ENCODE results near the gene CEP192.
"Not testable (repeated sequence)": the region's sequence is repeated elsewhere in the genome, so short reads cannot be mapped to it uniquely, and the experiment has no call there.

CEP192 gene

DNA sequence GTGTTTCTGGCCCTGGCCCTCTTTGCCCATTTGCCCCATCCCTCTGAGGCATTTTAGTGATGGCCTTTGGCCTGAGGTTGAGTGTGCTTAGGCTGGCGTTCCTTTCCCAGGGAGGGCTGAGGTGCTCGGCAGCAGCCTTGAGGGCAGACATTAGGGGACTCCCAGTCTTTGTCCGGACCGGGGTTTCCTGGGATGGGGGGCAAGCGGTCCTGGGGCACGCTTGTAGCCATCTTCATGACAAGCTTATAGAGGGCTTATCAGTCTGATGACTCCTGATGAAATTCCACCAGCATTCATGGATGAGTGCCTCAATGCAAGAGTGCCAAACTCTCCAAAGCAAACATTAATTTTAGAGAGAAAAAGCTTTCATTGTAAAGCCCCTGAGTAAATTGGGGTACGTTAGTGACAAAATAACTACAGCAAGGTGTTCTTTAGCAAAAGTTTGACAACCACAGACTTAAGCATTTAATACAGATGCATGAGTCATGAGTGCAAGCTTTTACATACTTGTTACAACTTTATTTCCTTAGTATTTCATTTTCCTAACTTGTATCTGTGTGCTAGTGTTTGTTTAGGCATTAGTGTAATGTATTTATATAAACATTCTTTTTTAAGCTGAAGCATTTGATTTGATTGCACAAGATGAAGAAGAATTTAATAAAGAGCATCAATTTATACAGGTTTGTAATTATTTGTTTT lies 45.6 kb downstream of the CEP192 start:
- no peak for DNase-seq (ENCODE audit: low read depth)

DNA sequence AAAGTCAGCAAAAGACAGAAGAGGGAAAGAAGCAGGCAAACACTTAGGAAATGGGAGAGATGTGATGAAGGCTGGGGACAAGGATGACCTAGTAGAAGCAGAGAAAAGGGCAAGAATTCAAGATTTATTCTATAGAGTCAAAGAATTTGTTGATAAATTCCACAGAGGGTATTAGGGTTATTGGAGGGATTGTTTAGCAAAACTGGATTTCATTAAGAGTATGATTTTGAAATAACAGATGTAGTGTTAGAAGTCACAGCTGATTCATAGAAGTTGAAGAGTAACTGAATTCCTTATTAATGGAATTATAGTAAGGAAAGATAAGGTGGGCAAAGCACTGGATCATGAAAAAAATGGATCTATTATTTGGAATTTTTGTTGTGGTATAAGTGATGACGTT lies 48.6 kb downstream of the CEP192 start:
- no peak for DNase-seq (ENCODE audit: low read depth)

DNA sequence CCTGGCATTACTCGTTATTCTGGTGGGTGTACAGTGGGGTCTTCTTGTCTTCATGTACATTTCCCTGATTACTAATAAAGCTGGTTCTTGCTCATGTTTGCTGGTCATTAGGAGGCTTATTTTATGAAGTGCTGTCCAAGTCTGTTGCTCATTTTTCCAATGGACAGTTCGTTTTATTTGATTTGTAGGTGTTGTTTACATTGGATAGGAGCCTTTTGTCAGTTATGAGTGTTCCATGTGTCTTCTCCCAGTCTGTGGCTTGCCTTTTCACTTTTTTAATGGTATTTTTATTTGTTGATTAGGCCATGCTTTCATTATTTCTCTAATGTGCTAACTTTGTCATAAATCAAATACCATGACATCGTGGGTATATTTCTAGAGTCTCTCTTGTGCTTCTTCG lies 51.9 kb downstream of the CEP192 start:
- DNase-seq (ENCODE audit: low read depth) = no peak

DNA sequence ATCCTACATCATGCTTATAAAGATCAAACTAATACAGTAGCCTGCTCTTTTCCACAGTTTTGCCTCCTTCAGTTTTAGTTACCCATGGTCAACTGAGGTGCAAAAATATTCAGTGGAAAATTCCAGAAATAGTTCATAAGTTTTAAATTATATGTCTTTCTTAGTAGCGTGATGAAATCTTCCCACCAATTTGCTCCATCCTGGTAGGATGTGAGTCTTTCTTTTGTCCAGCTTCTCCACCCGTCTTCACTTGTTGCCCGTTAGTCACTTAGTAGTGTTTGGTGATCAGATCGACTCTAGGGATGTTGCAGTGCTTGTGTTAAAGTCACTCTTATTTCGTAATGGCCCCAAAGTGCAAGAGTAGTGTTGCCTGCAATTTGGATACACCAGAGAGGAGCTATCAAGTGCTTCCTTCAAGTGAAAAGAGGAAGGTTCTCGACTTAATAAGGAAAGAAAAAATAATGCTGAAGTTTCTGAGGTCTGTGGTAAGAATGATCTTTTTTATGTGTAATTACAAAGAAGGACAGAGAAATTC lies 57.0 kb downstream of the CEP192 start:
- DNase-seq (ENCODE audit: low read depth) = no peak

DNA sequence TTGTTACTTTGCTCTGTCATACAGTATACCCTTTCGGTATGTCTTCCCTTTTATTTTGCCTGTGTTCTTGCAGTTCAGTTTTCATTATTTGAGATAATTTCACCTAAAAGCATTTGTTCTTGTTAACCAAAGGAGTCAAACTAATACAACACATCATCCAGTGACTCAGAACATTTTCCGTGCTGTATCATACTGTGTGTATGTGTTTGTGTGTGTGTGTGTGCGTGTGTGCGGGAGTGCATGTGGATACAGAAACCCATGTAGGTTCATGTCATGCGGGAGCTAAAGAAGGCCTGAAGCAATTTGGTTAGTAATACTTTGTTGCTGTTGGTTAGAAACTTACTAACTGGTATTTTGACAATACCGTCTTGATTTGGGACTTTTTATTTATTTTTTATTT lies 60.0 kb downstream of the CEP192 start:
- DNase-seq (ENCODE audit: low read depth) = no peak

DNA sequence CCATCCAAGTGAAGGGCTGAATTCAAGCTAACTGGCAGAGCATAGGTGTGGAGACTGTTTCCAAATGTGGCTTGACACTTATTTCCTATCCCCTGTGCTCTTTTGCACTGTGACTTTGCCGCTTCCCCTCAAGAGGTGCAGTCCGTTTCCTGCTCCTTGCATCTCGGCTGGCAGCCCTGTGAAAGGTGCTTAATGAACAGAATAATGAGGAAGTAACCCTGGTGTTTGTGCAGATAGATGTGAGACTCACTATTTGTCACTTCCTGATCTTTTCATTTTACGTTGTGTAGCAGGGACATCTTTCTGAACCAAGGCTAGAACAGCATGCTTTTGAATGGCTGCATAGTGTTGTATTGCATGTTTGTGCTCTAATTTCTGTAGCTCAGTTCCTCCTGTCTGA lies 60.8 kb downstream of the CEP192 start:
- DNase-seq (ENCODE audit: low read depth) = no peak

DNA sequence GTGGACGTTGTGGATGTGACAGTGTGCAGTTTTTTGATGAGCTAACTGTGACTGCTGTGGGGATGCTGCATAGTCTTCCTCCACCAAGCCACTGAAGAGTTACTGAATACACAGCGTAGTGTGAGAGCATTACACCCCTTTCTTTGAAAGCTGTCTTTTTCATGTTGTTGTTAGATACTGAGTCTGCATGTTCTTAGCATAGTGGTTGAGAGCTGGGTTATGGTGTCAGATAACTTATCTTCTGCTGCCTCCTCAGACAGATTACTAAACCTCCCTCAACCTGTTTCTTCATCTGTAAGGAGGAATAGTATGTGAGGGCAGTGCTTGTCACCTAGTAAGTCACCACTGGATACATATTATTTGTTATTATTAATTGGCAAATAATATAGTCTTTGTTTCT lies 63.2 kb downstream of the CEP192 start:
- DNase-seq (ENCODE audit: low read depth) = no peak

DNA sequence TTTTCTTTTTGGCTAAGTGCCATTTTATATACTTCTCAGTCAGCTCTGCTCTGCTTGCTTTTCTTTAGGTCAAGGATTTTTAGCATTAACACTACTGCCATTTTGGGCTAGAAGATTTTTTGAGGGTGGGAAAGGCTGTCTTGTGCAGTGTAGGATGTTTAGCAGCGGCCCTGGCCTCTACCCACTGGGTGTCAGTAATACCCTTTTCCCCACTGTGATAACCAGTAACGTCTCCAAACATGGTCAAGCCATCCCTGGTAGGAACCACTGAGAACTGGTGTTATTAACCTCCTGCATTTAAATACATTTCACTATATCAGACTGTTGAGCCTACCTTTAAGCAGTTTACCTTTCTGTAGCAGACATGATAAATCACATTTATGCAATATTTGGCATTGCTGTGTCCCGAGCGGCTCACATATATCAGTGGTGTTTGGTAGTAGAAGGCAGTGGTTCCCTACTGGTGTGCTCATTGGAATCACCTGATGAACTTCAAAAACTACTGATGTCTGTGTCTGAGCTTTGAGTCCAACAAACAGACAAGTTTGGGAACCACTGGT lies 70.5 kb downstream of the CEP192 start:
- DNase-seq (ENCODE audit: low read depth) = no peak

DNA sequence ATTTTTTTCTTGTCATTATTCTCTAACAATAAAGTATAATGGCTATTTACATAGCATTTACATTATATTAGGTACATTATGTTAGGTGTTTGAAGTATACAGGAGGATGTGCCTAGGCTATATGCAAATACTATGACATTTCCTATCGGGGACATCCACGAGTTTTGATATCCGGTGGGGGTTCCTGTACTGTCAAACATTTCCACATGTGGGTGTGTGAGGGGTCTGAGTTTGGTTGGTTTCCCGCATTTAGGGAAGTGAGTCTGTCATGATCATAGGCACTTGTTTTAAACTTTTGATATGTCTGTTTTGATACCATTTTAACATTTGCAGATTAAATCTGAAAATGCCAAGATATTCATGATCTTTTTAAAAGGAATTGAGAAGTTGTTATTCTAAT lies 76.0 kb downstream of the CEP192 start:
- no peak for DNase-seq (ENCODE audit: low read depth)

DNA sequence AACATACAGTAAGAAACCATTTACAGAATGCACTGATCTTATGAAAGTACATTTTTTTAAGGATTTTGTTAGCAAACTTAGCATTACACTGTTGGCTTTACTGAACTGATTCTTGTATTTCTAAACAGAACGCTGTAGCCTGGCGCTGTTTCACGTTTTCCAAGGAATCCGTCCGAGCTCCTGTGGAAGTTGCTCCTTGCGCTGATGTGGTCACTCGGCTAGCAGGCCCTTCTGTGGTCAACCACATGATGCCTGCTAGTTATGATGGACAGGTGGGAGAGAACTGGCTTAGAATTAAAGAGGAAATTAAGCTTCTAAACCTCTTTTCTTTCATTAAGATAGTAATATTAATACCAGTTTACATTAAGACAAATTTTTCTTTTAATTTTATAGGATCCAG lies 76.8 kb downstream of the CEP192 start:
- DNase-seq (ENCODE audit: low read depth) = no peak

DNA sequence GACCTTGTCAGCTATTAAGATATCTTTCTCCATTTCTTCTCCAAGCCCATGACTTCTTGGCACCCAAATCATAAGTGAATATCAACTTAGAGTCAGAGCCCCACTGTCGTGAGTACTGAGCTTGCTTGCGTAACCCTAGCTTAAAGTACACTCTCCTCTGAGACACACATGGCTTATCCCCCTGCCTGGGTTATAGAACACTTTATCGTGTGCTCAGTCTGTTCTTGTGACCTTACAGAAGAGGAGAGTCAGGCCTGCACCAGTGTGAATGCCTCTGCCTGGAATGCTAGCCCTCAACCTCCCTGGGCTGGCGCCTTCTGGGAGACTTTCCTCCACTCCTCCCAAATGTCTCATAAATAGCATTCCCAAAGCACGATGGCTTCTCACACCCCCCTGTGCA lies 79.3 kb downstream of the CEP192 start:
- DNase-seq (ENCODE audit: low read depth) = no peak

DNA sequence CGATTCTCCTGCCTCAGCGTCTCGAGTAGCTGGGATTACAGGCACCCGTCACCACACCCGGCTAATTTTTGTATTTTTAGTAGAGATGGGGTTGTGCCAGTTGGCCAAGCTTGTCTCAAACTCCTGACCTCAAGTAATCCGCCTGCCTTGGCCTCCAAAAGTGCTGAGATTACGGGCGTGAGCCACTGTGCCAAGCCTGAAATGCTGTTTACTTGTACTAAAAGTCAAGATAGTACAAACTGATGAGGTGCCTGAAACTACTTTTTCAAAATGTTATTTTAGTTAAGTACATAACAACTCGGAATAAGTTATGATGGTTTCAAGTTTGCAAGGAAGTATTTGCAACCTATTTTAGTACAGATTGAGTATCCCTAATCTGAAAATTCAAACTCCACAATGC lies 85.7 kb downstream of the CEP192 start:
- DNase-seq (ENCODE audit: low read depth) = no peak

DNA sequence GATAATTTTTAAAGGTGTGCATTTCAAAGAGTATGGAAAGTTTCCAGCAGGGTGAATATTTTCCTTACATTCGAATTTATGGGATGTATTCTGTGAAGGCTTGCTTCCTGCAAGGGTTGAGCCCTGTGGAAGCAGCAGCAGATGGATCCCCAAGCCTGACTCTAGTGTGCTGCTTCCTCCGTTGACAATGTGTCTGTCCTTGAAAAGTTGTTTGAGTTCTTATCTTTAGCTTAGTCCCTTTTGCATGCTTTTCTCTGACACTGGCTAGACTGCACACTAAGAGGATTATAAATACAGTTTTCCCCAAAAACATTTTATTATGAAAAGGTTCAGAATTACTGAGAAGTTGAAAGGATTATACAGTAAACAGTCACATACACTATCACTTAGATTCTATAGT lies 86.3 kb downstream of the CEP192 start:
- DNase-seq (ENCODE audit: low read depth) = no peak

DNA sequence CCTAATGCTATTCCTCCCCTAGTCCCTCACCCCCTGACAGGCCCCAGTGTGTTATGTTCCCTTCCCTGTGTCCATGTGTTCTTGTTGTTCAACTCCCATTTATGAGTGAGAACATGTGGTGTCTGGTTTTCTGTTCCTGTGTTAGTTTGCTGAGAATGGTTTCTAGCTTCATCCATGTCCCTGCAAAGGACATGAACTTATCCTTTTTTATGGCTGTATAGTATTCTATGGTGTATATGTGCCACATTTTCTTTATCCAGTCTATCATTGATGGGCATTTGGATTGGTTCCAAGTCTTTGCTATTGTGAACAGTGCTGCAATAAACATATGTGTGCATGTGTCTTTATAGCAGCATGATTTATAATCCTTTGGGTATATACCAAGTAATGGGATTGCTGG lies 86.9 kb downstream of the CEP192 start:
- not testable (repeated sequence) for DNase-seq (ENCODE audit: low read depth)

DNA sequence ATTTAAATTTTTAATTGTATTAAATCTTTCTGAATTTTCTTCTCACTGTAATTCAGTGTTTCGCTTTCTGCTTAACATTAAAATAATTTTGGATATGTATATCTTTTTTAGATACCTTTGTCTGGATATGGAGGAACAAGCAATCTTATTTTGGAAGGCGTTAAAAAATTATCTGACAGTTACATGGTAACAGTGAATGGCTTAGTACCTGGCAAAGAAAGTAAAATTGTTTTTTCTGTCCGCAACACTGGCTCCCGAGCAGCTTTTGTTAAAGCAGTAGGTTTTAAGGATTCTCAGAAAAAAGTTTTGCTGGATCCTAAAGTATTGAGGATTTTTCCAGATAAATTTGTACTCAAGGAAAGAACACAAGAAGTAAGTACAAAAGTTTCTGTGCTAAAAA lies 95.7 kb downstream of the CEP192 start:
- no peak for DNase-seq (ENCODE audit: low read depth)

DNA sequence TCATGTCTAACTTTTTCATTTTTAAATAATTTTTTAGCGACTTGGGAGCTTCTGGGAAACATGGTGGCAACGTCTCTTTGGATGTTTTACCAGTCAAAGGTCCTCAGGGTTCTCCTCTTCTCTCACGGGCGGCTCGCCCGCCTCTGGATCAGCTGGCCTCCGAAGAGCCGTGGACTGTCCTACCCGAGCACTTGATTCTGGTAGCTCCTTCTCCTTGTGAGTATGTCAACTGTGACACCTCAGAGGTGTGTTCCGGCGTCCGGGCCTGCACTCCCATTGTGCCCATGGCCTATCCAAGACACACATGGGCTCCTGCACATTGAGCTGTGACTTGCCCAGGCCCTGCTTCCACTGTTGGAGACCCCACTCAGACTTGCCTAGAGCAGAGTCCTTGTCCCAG lies 104.3 kb downstream of the CEP192 start:
- no peak for DNase-seq (ENCODE audit: low read depth)

DNA sequence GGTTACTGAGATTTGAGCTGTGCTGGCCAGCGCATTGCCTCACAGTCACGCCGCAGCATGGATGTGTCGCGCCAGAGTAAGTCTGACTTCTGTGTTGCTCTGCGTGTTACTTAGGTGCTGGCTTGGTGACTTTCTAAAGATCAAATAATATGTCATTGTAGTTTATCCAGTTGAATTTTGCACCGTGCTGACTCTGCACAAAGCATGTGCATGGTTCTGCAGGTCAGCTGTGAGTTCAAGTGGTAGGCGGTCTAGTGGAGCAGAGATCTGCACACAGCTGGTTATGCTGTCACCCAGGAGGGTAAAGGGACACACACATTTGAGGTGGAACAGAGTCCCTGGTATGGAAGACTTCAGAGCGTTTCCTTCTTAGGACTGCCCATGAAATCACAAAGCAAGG lies 105.1 kb downstream of the CEP192 start:
- DNase-seq (ENCODE audit: low read depth) = no peak

DNA sequence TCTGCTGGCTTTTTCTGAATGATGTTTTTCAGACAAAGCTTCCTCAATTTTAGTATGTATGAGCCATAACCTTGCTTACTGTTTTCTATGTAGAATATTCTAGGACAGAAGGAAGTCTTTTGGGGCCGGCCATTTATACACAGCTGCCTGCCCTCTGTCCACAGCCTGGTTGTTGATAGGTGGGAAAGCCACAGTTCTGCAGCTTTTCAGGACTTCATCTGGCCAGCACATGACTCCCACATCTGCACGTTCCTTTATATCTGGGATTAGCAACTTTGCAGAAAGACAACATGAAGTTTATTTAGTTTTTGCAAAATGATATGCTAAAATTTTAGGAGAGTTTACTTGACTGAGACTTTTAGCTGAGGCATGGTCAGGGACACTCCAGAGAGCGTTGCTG lies 105.6 kb downstream of the CEP192 start:
- no peak for DNase-seq (ENCODE audit: low read depth)

DNA sequence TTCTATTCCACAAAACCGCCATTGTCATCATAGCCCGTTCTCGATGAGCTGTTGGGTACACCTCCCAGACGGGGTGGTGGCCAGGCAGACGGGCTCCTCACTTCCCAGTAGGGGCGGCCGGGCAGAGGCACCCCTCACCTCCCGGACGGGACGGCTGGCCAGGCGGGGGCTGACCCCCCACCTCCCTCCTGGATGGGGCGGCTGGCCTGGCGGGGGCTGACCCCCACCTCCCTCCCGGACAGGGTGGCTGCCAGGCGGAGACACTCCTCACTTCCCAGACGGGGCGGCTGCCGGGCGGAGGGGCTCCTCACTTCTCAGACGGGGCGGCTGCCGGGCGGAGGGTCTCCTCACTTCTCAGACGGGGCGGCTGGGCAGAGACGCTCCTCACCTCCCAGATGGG lies 106.9 kb downstream of the CEP192 start:
- not testable (repeated sequence) for DNase-seq (ENCODE audit: low read depth)

DNA sequence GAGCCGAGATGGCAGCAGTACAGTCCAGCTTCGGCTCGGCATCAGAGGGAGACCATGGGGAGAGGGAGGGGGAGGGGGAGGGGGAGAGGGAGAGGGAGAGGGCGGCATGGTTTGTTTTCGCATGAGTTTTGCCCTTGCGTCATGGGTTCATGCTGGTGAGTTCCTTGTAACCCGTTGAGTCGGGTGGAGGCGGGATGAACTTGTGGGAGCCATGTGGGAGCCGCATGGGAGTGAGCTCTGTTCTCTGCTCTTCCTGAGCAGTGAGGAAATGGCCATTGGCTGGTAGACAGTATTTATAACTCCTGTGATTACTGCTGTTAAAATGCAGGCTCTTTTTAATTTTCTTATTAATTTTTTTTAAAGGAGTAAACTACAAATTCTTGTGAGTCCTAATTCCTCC lies 108.0 kb downstream of the CEP192 start:
- no peak for DNase-seq (ENCODE audit: low read depth)

DNA sequence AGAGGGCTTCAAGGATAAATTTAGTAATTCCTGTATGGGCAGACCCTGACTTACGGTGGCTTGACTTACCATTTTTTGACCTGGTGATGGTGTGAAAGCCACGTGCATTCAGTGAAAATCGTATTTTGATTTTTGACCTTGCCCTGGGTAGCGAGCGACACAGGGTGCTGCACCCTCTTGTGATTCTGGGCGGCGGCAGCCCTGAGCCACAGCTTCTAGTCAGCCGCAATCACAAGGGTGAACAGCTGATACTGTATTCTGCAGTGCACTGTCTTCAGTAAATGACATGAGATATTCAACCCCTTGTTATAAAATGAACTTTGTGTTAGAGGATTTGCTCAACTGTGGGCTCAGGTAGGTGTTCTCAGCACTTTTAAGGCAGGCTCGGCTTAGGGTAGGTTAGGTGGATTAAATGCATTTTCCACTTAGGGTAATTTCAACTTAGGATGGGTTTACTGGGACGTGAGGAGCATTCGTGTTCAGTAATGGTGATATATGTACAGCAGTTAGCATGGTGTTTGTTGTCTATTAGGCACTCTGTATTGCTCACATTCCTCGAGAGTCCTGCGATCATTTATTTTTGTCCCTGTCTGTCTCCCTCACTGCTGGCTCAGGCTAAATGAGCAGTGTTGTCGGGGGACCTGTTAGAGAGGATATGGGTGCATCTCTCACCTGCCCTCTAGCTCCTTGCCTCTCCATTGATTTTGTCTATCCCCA lies 109.9 kb downstream of the CEP192 start:
- no peak for DNase-seq (ENCODE audit: low read depth)

DNA sequence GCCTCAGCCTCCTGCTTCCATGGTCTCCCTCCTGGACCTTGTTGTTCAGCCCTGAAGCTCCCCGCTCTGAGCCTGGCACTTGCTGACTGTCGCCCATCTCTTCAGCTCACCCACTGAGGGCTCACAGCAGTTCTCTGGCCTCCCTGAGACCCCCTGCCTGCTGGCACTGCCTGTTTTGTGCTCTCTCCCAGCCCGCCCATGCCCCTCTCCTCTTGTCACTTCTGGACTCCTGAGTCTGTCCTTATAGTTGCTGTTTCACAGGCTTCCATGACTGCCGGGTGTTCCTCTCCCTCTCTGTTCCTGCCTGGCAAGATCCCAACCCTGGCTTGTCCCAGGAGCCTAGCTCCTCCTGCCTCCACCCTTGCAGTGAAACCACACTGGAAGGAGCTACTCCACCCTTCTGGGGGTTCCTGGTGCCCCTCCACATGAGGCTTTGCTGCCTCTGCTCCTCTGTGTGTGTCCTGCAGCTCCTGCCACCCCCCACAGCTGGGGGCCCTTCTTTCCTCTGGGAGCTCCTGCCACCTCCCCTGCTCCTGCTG lies 110.6 kb downstream of the CEP192 start:
- DNase-seq (ENCODE audit: low read depth) = no peak

DNA sequence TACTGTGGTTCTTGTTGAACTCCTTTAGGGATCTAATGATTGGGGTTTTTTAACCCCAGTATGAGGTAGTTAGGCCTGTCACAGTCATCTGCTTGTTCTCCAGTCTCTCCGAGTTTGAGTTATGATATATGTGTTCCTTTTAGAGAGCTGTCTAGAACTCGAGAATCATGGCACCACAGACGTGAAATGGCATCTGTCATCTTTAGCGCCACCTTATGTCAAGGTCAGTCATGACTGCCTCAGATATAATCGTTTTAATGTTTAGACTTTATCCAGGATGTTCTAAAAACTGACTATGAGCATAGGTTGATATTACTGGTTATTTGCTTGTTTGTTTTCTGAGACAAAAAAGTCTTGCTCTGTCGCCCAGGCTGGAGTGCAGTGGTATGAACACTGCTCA lies 112.2 kb downstream of the CEP192 start:
- DNase-seq (ENCODE audit: low read depth) = no peak

Data from activated T-cell treated with anti-CD3 and anti-CD28 coated beads for 48 hours (primary cell).